Raji (cell line): ENCODE results near the gene ROBO1.

Experiments
- POLR2A ChIP-seq: IDR thresholded peaks from 2 replicates; pipeline ENCODE4 v1.6.1; 2011; ENCODE audit warnings: low read depth, low read length, control low read depth; ENCODE audit not compliant: insufficient read depth

Gene ROBO1

GRCh38 chr3:79378064-79378463 lies 389.7 kb downstream of the ROBO1 start:
- TF ChIP-seq POLR2A, result no peak

- no peak for TF ChIP-seq POLR2A
These were observed 398.5 kb downstream of the ROBO1 start for GRCh38 chr3:79369306-79369705.

GRCh38 chr3:79368403-79368802 lies 399.4 kb downstream of the ROBO1 start:
- no peak for TF ChIP-seq POLR2A

GRCh38 chr3:79367803-79368202 lies 400.0 kb downstream of the ROBO1 start:
- TF ChIP-seq POLR2A, result no peak

- no peak for TF ChIP-seq POLR2A
These were observed 400.7 kb downstream of the ROBO1 start for GRCh38 chr3:79367066-79367465.

GRCh38 chr3:79366414-79366813 lies 401.4 kb downstream of the ROBO1 start:
- no peak for TF ChIP-seq POLR2A

- no peak for TF ChIP-seq POLR2A
These were observed 403.0 kb downstream of the ROBO1 start for GRCh38 chr3:79364784-79365183.

- no peak for TF ChIP-seq POLR2A
These were observed 405.1 kb downstream of the ROBO1 start for GRCh38 chr3:79362571-79363270.

- TF ChIP-seq POLR2A, result no peak
These were observed 405.9 kb downstream of the ROBO1 start for GRCh38 chr3:79361748-79362378.

- no peak for TF ChIP-seq POLR2A
These were observed 409.5 kb downstream of the ROBO1 start for GRCh38 chr3:79358327-79358726.

- TF ChIP-seq POLR2A, result no peak
These were observed 413.6 kb downstream of the ROBO1 start for GRCh38 chr3:79354179-79354688.

- TF ChIP-seq POLR2A, result no peak
These were observed 416.1 kb downstream of the ROBO1 start for GRCh38 chr3:79351699-79352098.

GRCh38 chr3:79344876-79345871 lies 422.6 kb downstream of the ROBO1 start:
- no peak for TF ChIP-seq POLR2A

- no peak for TF ChIP-seq POLR2A
These were observed 425.8 kb downstream of the ROBO1 start for GRCh38 chr3:79341961-79342360.

GRCh38 chr3:79339846-79340245 lies 428.0 kb downstream of the ROBO1 start:
- TF ChIP-seq POLR2A, result no peak
